Left lobe of liver (tissue), 2 donors: ENCODE data around the gene SH3BGRL. TPM values are rescaled to one million over a fixed set of nuclear protein-coding genes. Genes with fewer than 3 reads are reported as not detected.

Experiments
- ATAC-seq: fragments of 200-7000 bp; cut with Tn5 transposase; one replicate; pipeline ENCODE4 v1.9.1; 2020; ENCODE audit warnings: mild to moderate bottlenecking, moderate library complexity
- DNase-seq: peaks from one replicate; pipeline ENCODE4 v3.0.0-alpha.2; 2020; ENCODE audit warnings: low spot score
- total RNA-seq: library from RNA; stranded (reverse); gene quantifications from one replicate; pipeline ENCODE4 v1.2.1, GENCODE V29; 2021
- donor health status: DM: no; HTN: no; CAD: no; lungs with moderate emphysema.
- donor health status: DM: no; HTN: yes; CAD: no.

SH3BGRL gene
- total RNA-seq = 10.5 TPM

DNA sequence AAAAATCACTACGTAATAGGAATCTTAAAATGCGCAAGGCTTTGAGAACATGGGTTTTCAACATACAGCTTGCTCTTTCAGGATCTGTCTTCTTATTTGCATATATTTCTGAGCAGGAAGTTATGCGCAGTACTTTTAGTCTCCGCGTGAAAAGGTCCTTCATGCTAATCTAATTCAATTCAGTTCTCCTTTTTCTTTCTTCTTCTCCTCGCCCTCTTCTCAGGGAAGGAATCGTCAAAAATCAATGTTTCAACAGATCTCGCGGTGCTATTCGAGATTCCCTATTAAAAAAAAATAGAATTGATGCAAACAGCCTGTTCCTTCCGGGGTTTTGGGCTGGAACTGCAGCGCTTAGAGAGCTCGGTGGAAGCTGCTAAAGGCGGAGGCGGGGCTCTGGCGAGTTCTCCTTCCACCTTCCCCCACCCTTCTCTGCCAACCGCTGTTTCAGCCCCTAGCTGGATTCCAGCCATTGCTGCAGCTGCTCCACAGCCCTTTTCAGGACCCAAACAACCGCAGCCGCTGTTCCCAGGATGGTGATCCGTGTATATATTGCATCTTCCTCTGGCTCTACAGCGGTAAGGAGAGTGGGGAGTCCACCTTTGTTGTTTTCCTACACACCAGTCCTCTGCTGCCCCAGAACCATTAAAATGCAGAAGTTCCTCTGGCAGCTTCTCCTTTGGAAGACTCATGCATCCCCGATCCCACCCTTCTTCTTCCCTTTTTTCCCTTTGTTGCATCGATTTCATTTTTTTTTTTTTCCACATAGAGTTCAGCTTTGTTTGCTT, at the start of gene SH3BGRL, which contains the start of gene HMGN5:
Gene SH3BGRL (plus strand): TSS at position 432 of the 785 bp plus-strand sequence. CDS start 99 bp downstream, at position 531.
Gene HMGN5 (minus strand): TSS at position 243 of the 785 bp plus-strand sequence. CDS start 80,364 bp downstream, outside the sequence.
- peak; percentile 99 for ATAC-seq
- DNase-seq = peak; percentile 69

DNA sequence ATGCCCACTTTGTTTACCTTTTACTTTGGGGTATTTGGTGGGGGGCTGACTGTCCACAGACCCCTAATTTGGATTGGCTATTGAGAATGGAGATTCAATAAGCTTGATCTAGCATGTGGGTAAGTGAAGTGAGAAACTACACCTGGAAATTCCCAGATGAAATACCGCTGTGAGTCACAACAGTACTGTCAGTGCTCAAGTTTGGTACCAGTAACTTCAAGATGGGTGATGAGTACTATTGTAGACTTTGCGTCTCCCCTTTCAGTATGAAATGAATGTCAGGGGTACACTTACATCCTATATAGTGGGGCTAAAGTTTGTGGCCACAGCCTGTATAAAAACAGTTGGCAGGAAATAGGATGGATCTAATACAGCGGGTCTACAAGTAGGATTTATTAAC, 33.5 kb upstream of the SH3BGRL start:
- ATAC-seq (no peak), DNase-seq (no peak)

DNA sequence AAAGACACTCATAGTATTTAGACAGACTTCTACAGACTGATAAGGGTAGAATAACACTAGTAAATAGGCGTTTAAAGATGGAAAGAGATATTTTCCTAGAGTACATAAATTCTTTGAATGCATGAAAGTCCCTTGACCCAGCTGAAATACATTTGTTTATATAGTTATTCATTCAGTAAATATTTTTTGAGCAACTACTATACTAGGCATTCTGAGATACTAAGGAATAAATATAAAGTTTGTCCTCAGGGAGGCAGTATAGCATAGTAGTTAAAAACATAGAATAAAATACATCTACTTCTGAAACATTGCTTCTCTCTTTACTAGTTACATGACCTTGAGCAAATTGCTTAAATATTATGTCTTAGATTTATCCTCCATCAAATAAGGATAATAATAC, 27.6 kb upstream of the SH3BGRL start:
- peak; percentile 35 for ATAC-seq

DNA sequence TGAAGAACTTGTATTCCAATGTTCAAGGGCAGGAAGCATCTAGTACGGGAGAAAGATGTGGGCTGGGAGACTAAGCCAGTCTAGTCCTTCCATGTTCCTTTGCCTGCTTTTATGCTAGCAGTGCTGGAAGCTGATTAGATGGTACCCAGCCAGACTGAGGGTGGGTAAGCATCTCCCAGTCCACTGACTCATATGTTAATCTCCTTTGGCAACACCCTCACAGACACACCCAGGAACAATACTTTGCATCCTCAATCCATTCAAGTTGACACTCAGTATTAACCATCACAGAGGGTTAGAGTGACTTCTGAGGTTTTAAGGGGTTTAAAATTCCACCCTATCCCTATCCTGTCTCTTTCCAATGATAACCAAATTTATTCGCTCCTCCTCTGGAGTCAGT, 6.6 kb upstream of the SH3BGRL start:
- ATAC-seq (no peak), DNase-seq (no peak)

More for the DNA sequence above, 27.6 kb upstream of the SH3BGRL start:
- DNase-seq = no peak

DNA sequence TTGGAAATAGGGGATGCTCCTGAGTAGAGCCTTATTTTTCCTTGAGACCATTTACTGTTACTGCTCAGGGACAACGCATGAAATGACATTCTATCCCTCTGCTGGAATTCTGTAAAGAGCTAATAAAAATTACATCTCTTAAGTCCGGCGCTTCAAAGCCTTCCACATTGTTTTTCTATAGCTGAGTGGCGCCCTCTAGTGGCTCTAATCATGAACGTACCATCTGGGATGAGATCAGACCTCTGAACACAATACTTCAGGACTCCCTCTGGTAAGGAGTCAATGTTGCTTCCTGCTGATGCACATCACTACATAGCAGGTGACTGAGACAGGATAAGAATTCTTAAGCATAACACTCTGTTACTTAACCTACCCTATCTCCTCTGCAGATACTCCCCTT, 6.2 kb upstream of the SH3BGRL start:
- ATAC-seq (peak; percentile 88), DNase-seq (peak; percentile 43)

DNA sequence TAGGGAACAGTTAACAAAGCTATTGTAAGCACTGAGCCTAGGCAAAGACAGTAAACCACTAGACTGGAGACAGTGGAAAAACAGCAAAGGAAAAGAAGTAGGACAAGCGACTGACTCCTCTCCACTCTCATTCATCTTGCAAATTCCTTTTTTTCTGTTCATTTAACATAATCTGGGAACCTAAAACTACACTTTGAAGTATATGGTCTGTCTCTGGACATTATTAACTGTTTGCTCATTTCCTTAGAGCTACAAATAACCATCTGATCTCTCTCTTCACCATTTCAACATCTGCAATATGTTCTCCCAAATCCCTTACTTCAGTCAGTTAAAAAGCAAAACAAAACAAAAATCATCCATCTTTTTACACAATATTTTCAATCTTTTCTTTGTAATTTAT, 831 bp upstream of the SH3BGRL start:
- DNase-seq = no peak

DNA sequence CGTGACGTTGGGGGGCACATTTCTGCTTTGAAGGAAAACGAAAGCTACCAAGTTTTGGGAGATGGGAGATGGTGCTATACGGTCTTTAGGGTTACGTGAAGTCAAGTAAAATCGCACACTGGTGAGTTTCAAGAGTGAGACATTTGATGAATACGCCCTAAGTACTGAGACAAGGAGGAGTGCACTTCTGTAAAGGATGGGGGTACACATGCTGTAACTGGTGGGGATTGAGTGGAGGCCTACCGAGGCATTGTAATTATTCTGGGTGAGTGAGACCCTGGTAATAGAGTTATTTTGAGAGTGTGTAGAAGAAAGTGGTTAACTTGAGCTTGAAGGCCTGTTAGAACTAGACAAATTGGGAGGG, 536 bp downstream of the SH3BGRL start:
- DNase-seq = no peak
- ATAC-seq = no peak

More for the DNA sequence above, 831 bp upstream of the SH3BGRL start:
- no peak for ATAC-seq

DNA sequence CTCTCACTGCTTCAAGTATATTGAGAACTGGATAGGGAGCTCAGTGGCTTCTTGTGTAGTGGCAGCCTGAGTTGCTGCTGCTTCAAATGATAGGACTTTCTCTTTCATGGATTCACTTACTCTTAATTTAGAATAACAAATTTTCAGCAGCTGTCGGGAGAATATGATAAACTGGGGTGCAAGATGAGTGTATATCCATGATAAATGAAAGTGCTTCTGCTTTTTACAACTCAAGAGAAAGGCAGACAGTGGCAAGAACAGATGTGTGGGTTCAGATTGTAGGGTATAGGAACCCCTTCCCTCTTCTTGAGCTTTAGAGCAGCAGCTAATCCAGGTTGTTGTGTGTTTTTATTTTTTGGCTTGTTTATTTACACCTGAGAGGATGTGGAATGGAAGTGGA, 1.0 kb downstream of the SH3BGRL start:
- DNase-seq = no peak
- no peak for ATAC-seq

GRCh38 chrX:81205551-81205950, 3.6 kb downstream of the SH3BGRL start:
- ATAC-seq (no peak), DNase-seq (no peak)

- DNase-seq (no peak), ATAC-seq (no peak)
Measured at GRCh38 chrX:81206476-81206875, 4.6 kb downstream of the SH3BGRL start.

GRCh38 chrX:81208916-81209315, 7.0 kb downstream of the SH3BGRL start:
- ATAC-seq = no peak
- DNase-seq = no peak

DNA sequence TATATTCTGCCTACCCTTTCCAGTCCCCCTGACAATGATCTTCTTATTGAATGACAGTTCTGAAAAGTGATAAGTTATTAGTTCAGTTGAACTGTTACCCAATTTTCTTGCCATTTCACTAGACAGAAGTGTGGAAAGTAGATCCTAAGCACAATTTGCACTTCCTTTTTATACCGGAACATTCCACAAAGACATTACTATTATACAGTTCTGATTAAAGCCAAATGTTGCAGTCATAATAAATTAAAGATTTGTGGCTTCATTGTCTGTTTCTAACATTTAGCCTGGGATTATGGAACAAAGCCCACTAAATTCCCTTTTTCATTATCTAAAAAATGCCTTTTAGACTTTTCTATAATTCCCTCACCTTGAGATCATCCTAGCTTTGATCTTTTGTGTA, 13.8 kb downstream of the SH3BGRL start:
- DNase-seq (no peak), ATAC-seq (no peak)

DNA sequence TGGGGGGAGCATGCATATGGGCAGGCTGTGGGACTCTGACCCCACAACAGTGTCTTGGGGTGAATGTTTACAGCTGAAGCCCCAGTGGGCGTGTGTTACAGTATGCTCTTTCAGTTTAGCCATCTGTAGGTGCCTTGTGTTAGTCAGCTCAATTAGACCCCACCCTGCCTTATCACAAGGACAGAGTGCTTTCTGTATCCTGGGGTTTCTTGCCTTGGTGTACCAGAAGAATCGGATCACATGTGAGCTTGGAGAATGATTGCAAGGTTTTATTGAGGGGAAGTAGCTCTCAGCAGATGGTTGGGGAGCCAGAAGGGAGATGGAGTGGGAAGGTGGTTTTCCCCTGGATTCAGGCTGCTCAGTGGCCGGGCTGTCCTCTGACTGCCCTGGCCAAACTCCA, 27.3 kb downstream of the SH3BGRL start:
- ATAC-seq (peak; percentile 34), DNase-seq (no peak)

DNA sequence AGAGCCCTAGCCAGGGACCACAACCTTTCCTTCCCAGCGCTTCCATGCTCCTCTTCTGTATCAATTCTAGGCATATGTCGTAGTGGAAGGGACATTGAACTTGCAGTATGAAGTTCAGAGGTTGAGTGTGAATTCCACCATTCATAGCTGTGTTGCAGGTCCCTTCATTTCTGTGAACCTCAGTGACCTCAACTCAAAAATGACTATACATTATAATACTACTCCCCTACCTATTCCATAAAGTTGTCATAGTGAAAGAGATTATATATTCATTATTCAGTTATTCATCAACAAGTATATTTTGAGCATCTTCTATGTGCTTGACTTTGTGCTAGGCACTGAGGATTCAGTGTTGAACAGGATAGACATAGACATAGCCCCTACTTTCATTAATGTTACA, 28.0 kb downstream of the SH3BGRL start:
- DNase-seq (no peak), ATAC-seq (no peak)

- no peak for DNase-seq
Measured at GRCh38 chrX:81231476-81231875, 29.6 kb downstream of the SH3BGRL start.

DNA sequence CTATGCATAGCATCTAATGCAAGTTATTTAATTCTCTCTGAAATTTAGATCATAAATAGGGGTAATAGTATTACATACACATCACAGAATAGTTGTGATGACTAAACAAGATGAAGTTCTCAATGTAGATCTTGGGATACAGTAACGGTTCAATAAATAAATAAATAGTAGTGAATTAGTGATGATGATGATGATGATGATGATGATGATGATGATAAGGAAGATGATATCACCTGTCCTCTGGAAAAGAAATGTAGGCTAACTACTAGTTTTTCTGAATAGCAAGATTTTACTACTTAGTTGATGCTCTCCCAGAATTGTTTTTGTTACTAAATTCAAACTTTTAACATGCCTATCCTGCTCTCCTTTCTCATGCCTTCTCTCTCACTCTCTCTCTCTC, 30.3 kb downstream of the SH3BGRL start:
- ATAC-seq = no peak
- DNase-seq = no peak

More at GRCh38 chrX:81231476-81231875, 29.6 kb downstream of the SH3BGRL start:
- no peak for ATAC-seq

DNA sequence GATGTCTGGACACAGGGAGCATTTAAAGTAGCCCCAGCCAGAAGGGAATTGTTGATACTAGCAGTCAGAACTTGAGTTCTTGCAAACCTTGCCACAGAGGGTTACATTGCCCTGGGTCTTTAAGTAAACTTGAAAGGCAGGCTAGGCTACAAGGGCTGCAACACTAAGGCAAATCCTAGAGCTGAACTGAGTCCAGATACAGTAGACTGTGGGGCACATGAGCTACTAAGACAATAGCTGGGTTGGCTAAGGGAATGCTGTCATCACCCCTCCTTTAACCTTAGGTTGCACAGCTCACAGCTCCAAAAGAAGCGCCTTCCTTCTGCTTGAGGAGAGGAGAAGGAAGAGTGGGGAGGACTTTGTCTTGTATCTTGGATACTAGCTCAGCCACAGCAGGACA, 35.6 kb downstream of the SH3BGRL start:
- DNase-seq (no peak), ATAC-seq (no peak)

- no peak for ATAC-seq
- DNase-seq = no peak
Measured at GRCh38 chrX:81238166-81238565, 36.3 kb downstream of the SH3BGRL start.

DNA sequence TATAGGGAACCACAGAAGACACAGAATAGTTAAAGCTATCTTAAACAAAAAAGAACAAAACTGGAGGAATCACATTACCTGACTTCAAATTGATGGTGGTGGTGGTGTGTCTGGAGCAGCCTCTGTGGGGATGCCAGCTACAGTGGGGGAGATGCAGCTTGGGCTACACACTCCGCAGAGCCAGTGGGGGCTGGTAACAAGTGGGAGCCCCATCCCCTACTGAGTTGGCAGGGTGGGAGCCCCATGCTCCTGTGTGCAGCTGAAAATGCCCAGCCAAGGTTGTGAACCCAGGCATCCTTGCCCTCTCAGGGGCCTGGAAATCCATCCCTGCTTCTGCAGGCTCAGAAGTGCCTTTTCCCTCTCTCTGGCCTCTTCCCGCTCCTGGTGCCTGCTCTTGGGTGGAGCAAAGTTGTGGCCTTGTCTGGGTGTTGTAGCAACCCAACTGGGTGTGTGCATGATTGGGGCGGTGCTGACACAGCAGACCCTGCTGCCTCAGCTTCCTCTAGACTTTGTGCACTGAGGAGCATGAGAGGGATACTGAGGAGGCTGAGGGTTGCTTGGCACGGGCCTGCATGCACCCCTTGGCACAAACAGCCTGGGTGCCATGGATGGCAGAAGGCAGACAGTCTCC, 38.9 kb downstream of the SH3BGRL start:
- ATAC-seq (no peak), DNase-seq (no peak)

DNA sequence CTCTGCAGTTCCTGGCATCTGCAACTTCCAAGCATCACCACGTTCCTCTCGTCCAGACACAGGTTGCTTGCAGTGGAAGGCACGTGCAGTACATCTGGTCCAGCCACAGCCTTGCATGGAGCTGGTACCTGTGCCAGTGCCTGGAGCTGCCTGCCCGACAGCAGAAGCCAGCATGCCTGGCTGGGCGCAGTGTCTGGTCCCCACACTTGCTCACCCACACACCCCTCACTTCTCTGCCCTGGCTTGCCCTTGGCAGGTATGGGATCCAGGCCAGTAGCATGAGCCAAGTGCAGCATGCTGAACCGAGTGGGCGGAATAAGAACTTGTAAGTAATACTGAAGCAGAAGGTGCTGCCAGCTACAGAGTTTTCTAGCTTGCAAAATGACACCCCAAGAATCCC, 39.9 kb downstream of the SH3BGRL start:
- DNase-seq = no peak

GRCh38 chrX:81255876-81256275, 54.0 kb downstream of the SH3BGRL start:
- ATAC-seq = no peak

More for the DNA sequence above, 39.9 kb downstream of the SH3BGRL start:
- ATAC-seq = no peak

GRCh38 chrX:81257817-81258216, 55.9 kb downstream of the SH3BGRL start:
- no peak for ATAC-seq
- no peak for DNase-seq

More at GRCh38 chrX:81255876-81256275, 54.0 kb downstream of the SH3BGRL start:
- DNase-seq = no peak
